K562 (cell line): ENCODE results near the gene PARP1. TPM values are rescaled to one million over a fixed set of nuclear protein-coding genes. Genes with fewer than 3 reads are reported as not detected.

Experiments
- BRD4 ChIP-seq: fragments of 200-600 bp; sonication (generic); IDR thresholded peaks from 2 replicates; pipeline ENCODE4 v1.6.1; 2017; ENCODE audit warnings: inconsistent platforms
- DLX4 ChIP-seq: fragments of 250-450 bp; sonication (Bioruptor Pico); IDR thresholded peaks from 2 replicates; pipeline ENCODE4 v1.6.1; 2021; ENCODE audit warnings: mild to moderate bottlenecking
- ETV1 ChIP-seq: fragments of 450-650 bp; conservative IDR thresholded peaks from 2 replicates; pipeline ENCODE4 v1.6.1; 2016; ENCODE audit warnings: missing genetic modification characterization, control low read depth, low read depth, missing compliant biosample characterization
- FOXP1 ChIP-seq: sonication (generic); formaldehyde crosslinking; IDR thresholded peaks from 2 replicates; pipeline ENCODE4 v1.8.0; 2022; ENCODE audit warnings: mild to moderate bottlenecking, missing genetic modification reagents
- GABPB2 ChIP-seq: fragments of 250-450 bp; sonication (Bioruptor Pico); conservative IDR thresholded peaks from 2 replicates; pipeline ENCODE4 v1.5.1; 2021; ENCODE audit warnings: mild to moderate bottlenecking
- HDAC8 ChIP-seq: fragments of 450-650 bp; IDR thresholded peaks from 2 replicates; pipeline ENCODE4 v1.6.1; 2016; ENCODE audit warnings: mild to moderate bottlenecking, missing genetic modification characterization, moderate library complexity, missing compliant biosample characterization
- MYBL2 ChIP-seq, 2 experiments: fragments of 450-650 bp in 1 of 2; sonication (generic) in 1 of 2; formaldehyde crosslinking in 1 of 2; IDR thresholded peaks; 2 replicates each; pipeline versions ENCODE4 v1.6.1 to v1.8.1; 2017 to 2022; ENCODE audit warnings: borderline replicate concordance in 1 of 2, inconsistent platforms in 1 of 2, low read depth in 1 of 2, mild to moderate bottlenecking in 1 of 2, missing genetic modification reagents in 1 of 2, moderate library complexity in 1 of 2
- RNF219 ChIP-seq: fragments of 250-450 bp; sonication (Bioruptor Pico); IDR thresholded peaks from 2 replicates; pipeline ENCODE4 v1.5.0; 2022; ENCODE audit warnings: mild to moderate bottlenecking
- ZNF280A ChIP-seq: fragments of 450-650 bp; IDR thresholded peaks from 2 replicates; pipeline ENCODE4 v1.6.1; 2018; ENCODE audit warnings: mild to moderate bottlenecking, low read depth; ENCODE audit not compliant: partially characterized antibody
- polyA plus RNA-seq, 8 experiments: library from polyadenylated mRNA; depleted of rRNA in 4 of 8; stranded (reverse) in 5 of 8; unstranded in 3 of 8; fragments of >200 nt; fragmentation: Nextera tagmentation in 2 of 8; fragmentation: Illumina TruSeq in 1 of 8; extraction: Ambion mirVana in 2 of 8; extraction: Trizol in 1 of 8; gene quantifications; 2 replicates each; pipeline versions ENCODE4 v1.2.1 to v1.2.3, GENCODE V29; 2011 to 2014; ENCODE audit warnings: inconsistent platforms in 1 of 8, missing spikeins in 1 of 8
- total RNA-seq, 7 experiments: library from RNA; depleted of rRNA in 6 of 7; stranded (reverse); fragments of >200 nt in 6 of 7; fragmentation: Illumina TruSeq in 2 of 7; extraction: Trizol in 2 of 7; gene quantifications; 2 replicates each; pipeline versions ENCODE4 v1.2.1 to v1.2.3, GENCODE V29; 2011 to 2021; ENCODE audit warnings: low replicate concordance in 1 of 7
- TF ChIP-seq, protein P1 (sequence below), 2 experiments: fragments of 450-650 bp in 1 of 2; sonication (generic) in 1 of 2; formaldehyde crosslinking in 1 of 2; IDR thresholded peaks in 1 of 2; conservative IDR thresholded peaks in 1 of 2; 2 replicates each; pipeline versions ENCODE4 v1.6.1 to v1.8.1; 2016 to 2023; ENCODE audit warnings: mild to moderate bottlenecking in 2 of 2, moderate library complexity in 2 of 2, inconsistent platforms in 1 of 2, missing genetic modification reagents in 1 of 2
- TF ChIP-seq, protein P2 (sequence below), 2 experiments: fragments of 450-650 bp in 1 of 2; sonication (generic) in 1 of 2; formaldehyde crosslinking in 1 of 2; IDR thresholded peaks; 2 replicates each; pipeline versions ENCODE4 v1.7.1 to v1.9.0; 2016 to 2022; ENCODE audit warnings: inconsistent platforms in 1 of 2, mild to moderate bottlenecking in 1 of 2, missing genetic modification reagents in 1 of 2

The PARP1 gene
- total and polyA plus RNA-seq, 9 of the 15 experiments (the other 6 are each of a cell fraction or from before 2014, with no cell fraction given): 121 to 306 (median 250) TPM

DNA sequence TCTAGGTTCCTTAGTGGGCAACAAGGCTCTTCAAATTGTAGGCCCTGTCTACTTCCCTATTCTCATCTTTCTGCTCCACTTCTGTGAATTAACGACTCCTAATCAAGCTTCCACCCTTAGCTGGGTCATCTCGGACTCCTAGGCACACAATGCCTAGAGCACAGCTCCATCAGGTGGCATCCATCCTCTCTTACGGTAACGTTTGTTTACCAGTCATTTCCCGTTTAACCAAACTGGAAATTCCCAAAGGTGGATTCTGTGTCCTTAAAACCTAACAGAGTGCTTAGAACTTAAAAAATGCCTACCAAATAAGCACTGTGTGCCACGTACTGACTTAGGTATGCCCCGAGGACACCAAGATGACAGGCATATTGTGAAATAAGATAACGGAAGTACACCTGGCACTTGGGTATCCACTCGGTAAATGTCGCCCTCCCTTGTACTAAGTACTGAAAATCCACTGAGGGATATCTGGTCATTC lies 1.5 kb downstream of the PARP1 start (continued):
- TF ChIP-seq RNF219 (CRISPR knock-in tag): no peak
- no peak for TF ChIP-seq MYBL2 (IDR thresholded peaks at IDR 0.05; ENCODE audit: low read depth)
- no peak for TF ChIP-seq MYBL2 (CRISPR knock-in tag; IDR thresholded peaks at IDR 0.05; ENCODE audit: borderline replicate concordance)
- TF ChIP-seq ZNF280A: no peak
- TF ChIP-seq, protein P1, sequence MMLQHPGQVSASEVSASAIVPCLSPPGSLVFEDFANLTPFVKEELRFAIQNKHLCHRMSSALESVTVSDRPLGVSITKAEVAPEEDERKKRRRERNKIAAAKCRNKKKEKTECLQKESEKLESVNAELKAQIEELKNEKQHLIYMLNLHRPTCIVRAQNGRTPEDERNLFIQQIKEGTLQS (IDR thresholded peaks at IDR 0.05): no peak
- TF ChIP-seq, protein P1 (CRISPR knock-in tag; conservative IDR thresholded peaks at IDR 0.05): no peak
- TF ChIP-seq HDAC8 (tag): no peak
- no peak; the same call in 1 of the 2 replicates for TF ChIP-seq GABPB2 (CRISPR knock-in tag)
- no peak for TF ChIP-seq ETV1
- no peak for TF ChIP-seq FOXP1 (CRISPR knock-in tag)
- TF ChIP-seq, protein P2, sequence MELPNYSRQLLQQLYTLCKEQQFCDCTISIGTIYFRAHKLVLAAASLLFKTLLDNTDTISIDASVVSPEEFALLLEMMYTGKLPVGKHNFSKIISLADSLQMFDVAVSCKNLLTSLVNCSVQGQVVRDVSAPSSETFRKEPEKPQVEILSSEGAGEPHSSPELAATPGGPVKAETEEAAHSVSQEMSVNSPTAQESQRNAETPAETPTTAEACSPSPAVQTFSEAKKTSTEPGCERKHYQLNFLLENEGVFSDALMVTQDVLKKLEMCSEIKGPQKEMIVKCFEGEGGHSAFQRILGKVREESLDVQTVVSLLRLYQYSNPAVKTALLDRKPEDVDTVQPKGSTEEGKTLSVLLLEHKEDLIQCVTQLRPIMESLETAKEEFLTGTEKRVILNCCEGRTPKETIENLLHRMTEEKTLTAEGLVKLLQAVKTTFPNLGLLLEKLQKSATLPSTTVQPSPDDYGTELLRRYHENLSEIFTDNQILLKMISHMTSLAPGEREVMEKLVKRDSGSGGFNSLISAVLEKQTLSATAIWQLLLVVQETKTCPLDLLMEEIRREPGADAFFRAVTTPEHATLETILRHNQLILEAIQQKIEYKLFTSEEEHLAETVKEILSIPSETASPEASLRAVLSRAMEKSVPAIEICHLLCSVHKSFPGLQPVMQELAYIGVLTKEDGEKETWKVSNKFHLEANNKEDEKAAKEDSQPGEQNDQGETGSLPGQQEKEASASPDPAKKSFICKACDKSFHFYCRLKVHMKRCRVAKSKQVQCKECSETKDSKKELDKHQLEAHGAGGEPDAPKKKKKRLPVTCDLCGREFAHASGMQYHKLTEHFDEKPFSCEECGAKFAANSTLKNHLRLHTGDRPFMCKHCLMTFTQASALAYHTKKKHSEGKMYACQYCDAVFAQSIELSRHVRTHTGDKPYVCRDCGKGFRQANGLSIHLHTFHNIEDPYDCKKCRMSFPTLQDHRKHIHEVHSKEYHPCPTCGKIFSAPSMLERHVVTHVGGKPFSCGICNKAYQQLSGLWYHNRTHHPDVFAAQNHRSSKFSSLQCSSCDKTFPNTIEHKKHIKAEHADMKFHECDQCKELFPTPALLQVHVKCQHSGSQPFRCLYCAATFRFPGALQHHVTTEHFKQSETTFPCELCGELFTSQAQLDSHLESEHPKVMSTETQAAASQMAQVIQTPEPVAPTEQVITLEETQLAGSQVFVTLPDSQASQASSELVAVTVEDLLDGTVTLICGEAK (IDR thresholded peaks at IDR 0.05): 0 out of 2 replicates have a peak, but pooled peaks have one; percentile 15
- TF ChIP-seq, protein P2 (CRISPR knock-in tag; IDR thresholded peaks at IDR 0.05): no peak
- no peak for TF ChIP-seq BRD4
- no peak for TF ChIP-seq DLX4
